Measurements from ENCODE around the gene UBE2D3. TPM values are rescaled to one million over a fixed set of nuclear protein-coding genes. Genes with fewer than 3 reads are reported as not detected.
A peak's percentile ranks its signal among the peaks of the same experiment; 100 is the strongest.

UBE2D3 gene
- total RNA-seq, 1 donor from 2014 or later, result 312 TPM

- Mint-ChIP-seq H3K9me3 (peaks cover 2% of the 10 kb centered on the region), H3K27me3 (ENCODE audit: low read depth) (peaks cover 5% of the 10 kb centered on the region), H3K36me3 (ENCODE audit: low read depth) (peaks cover 5% of the 10 kb centered on the region), H3K4me3 (peak overlapping the region; percentile 36), H3K27ac (ENCODE audit: unreplicated experiment) (no peak overlapping the region), H3K4me1 (peaks cover 24% of the 10 kb centered on the region)
- TF ChIP-seq CTCF (conservative IDR thresholded peaks at IDR 0.05), result no peak
- DNase-seq (ENCODE audit: low read depth, low spot score), result no peak
These were observed 68.8 kb downstream of the UBE2D3 start for GRCh38 chr4:102758241-102759160.

- no peak overlapping the region for H3K27ac Mint-ChIP-seq (ENCODE audit: unreplicated experiment)
- DNase-seq (ENCODE audit: low read depth, low spot score), result no peak
- peaks cover 2% of the 10 kb centered on the region for H3K9me3 Mint-ChIP-seq
- H3K27me3 Mint-ChIP-seq (ENCODE audit: low read depth), result peaks cover 5% of the 10 kb centered on the region
- H3K4me1 Mint-ChIP-seq, result peaks cover 24% of the 10 kb centered on the region
- TF ChIP-seq CTCF (conservative IDR thresholded peaks at IDR 0.05), result no peak
- H3K36me3 Mint-ChIP-seq (ENCODE audit: low read depth), result peaks cover 5% of the 10 kb centered on the region
- H3K4me3 Mint-ChIP-seq, result no peak overlapping the region
These were observed 69.7 kb downstream of the UBE2D3 start for GRCh38 chr4:102757681-102758080.

GRCh38 chr4:102754044-102754443 is 73.3 kb downstream of the UBE2D3 start:
- TF ChIP-seq CTCF (conservative IDR thresholded peaks at IDR 0.05), result no peak
- Mint-ChIP-seq H3K4me1 (peaks cover 3% of the 10 kb centered on the region), H3K9me3 (peaks cover 2% of the 10 kb centered on the region), H3K36me3 (ENCODE audit: low read depth) (peaks cover 5% of the 10 kb centered on the region), H3K27ac (ENCODE audit: unreplicated experiment) (no peak overlapping the region), H3K27me3 (ENCODE audit: low read depth) (no peaks in the 10 kb centered on the region), H3K4me3 (no peak overlapping the region)
- no peak for DNase-seq (ENCODE audit: low read depth, low spot score)

- Mint-ChIP-seq H3K36me3 (ENCODE audit: low read depth) (peaks cover 3% of the 10 kb centered on the region), H3K4me3 (no peak overlapping the region), H3K4me1 (no peaks in the 10 kb centered on the region), H3K9me3 (peaks cover 2% of the 10 kb centered on the region), H3K27ac (ENCODE audit: unreplicated experiment) (no peak overlapping the region), H3K27me3 (ENCODE audit: low read depth) (no peaks in the 10 kb centered on the region)
- no peak for DNase-seq (ENCODE audit: low read depth, low spot score)
- TF ChIP-seq CTCF (conservative IDR thresholded peaks at IDR 0.05), result no peak
These were observed 75.4 kb downstream of the UBE2D3 start for GRCh38 chr4:102751941-102752340.

Other genes starting within 250 kb of the UBE2D3 start
- 18.4 and 19.5 TPM in 2 replicates for gene MANBA, start 66.6 kb downstream of the UBE2D3 start, total RNA-seq
- gene CISD2, start 41.4 kb upstream of the UBE2D3 start, total RNA-seq, result 42.8 and 43.2 TPM in 2 replicates
- gene SLC9B1, start 192.2 kb upstream of the UBE2D3 start, total RNA-seq, result 1.7 and 2.0 TPM in 2 replicates
- 21.6 and 24.9 TPM in 2 replicates for gene SLC9B2, start 249.2 kb upstream of the UBE2D3 start, total RNA-seq

All from neural crest cell (in vitro differentiated cells).